Midbrain (tissue), 1 donor: ENCODE measurements around the gene ZC3H14.
A peak's percentile ranks its signal among the peaks of the same experiment; 100 is the strongest.

Experiments used
- DNase-seq: peaks from one replicate; lab custom pipeline; 2025; lab: John Stamatoyannopoulos, UW

Gene ZC3H14

GRCh38 chr14:88551094-88551870 lies 11.6 kb upstream of the ZC3H14 start:
- peak; percentile 92 for DNase-seq

DNA sequence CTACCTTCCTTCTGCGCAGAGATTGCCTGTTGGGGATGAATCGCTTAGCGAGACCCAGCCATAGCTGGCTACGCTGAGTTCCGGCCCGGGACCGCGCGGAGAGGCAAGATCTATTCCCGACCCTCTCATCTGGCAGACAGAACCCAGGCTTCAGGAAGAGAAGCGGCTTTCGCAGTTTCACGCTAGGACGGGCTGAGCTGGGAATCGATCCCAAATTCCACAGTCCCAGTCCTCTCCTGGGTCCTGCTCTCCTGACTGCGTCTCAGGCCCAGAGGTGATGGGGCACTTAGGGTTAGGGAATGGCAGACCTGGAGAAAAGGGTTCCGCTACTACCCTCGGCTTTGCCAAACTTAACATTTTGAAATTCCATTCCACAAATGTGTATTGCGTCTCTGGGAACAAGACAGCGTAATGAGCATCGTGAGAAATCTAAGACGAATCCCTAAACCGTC lies 10.8 kb upstream of the ZC3H14 start:
- DNase-seq, result peak; percentile 37

DNA sequence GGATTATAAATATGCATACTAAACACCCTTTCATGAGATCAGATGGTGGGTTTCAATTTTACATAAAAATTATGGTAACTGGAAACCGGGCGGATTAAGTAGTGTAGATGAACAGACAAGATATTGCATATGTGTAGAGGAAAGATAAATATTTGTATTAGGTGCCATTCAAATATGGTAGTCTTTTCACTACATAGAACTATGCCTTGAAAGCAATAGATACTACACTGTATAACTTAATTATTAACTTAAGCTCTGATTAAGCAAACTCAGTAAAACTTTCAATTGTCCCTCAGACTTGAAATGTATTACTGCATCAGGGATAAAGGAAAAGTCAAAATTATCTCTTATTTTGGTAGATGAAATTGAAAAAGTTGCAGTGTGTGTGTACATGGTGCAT lies 10.0 kb upstream of the ZC3H14 start:
- no peak for DNase-seq

DNA sequence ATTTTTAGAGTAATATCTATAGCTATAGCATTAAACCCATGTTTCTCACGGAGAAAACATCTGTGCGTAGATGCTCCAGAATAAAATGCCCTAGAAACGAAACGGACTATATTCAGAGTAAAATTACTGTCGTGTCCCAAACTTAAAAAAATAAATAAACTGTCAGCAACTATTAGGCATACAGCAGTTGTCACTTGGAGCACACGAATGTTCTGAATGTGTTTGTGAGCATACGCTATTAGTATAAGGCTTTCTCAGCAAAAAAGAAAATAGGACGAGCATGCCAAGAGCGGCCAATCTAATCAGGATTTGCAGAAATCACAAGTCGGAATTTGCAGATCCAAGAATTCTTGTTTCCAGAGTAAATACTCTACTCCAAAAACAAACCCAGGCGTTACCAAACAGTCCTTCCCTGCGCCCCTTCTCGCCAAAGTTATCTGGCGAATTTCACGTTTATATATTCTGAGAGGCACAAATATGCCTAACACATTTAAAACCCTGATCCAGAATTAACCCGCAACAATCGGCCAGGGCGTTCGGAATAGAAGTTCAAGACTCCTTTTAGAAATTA lies 8.9 kb upstream of the ZC3H14 start:
- DNase-seq, result peak; percentile 54

DNA sequence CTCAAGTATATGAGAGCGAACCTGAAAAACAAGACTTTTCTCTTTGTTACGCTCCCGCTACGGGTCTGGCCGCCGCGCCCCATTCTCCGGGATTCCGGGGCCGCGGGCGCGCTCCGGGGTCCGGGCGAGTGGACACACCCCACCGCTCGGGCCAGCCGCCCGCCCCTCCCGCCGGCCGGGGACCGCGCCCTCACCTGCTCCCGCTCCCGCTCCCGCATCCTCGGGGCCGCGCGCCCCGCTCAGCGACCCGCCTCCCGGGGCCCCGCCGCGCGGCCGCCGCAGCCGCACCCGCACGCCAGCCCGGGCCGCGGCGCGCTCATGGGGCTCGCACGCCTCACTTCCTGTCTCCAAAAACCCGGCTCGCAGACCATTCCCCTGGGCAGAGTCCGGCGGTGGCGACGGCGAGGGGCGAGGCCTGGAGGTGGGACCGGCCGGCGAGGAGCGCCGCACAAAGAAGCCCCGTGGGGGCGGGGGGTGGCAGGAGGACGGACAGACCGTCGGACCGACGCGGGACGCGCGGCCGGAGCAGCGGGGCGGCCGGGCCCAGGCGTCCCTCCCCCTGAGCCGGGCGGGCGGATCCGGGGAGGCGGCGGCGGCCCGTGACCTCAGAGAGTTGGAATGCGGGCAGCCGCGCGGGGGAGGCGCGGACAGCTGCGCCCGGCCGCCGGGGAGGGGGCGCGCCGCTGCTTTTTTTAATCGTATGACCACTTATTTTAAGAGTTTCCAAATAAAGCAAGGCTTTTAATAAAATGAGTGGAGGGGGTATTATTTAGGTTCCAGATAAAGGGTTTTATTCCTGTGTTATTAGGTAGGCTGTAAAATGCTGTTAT lies 8.2 kb upstream of the ZC3H14 start, which contains the start of gene PTPN21:
Gene PTPN21, minus strand, starts transcription at position 551 of the 830 bp plus-strand sequence. CDS start 4,590 bp downstream, outside the sequence.
- peak; percentile 59 for DNase-seq

GRCh38 chr14:88556581-88556980 lies 6.3 kb upstream of the ZC3H14 start:
- DNase-seq, result no peak

DNA sequence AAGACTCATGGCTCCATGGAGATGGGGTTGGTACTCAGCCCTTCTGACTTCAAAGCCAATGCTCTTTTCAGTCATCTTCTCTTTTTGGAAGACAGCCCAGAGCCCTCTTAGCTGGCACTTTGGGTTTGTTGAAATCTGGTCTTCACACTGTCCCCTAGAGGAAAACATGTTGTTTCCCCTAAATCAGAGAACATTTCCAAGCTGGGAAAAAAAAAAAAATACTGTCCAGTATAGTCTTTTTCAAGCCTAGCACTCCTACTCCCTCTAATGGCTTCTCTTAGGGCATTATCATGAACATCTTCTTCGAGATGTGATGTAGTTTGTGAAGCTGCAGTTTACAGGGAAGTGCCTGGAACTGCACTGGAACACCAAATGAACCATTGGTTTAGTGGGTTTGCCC lies 3.0 kb upstream of the ZC3H14 start:
- peak; percentile 26 for DNase-seq

DNA sequence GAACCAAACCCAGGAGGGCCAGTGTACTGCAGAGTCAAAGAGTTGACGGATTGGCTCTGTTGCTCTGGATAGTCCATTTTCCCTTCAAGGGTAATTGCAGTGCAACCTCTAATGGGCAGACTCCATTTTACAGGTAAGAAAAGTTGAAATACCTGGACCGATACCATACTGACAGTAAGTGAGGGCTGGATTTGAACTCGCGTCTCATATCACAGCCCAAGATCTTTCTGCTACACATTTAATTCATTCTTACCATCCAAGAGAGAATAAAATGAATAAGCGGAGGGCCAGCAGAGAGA lies 356 bp upstream of the ZC3H14 start:
- no peak for DNase-seq

DNA sequence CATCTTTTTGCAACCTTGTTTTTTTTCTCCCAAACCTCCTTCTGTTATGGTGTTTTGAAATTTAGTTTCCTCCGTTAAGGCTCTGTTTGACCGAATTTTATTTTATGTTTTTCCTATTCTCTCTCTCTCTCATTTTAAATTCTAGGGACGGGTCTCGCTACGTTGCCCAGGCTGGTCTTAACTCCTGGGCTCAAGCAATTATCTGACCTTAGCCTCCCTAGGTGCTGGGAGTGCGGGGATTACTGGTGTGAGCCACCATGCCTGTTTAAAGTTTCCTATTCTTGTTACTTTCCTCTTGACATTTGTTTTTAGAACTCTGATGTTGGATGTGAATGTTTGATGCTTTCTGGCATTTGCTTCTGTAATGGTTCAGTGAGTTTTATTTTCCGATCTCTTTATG lies 1.0 kb downstream of the ZC3H14 start:
- DNase-seq, result no peak

- DNase-seq, result no peak
These were observed 2.6 kb downstream of the ZC3H14 start for GRCh38 chr14:88565427-88565826.

GRCh38 chr14:88568196-88568595 lies 5.4 kb downstream of the ZC3H14 start:
- no peak for DNase-seq

- DNase-seq, result no peak
These were observed 9.3 kb downstream of the ZC3H14 start for GRCh38 chr14:88572117-88572516.

- DNase-seq, result no peak
These were observed 13.4 kb downstream of the ZC3H14 start for GRCh38 chr14:88576222-88576621.

DNA sequence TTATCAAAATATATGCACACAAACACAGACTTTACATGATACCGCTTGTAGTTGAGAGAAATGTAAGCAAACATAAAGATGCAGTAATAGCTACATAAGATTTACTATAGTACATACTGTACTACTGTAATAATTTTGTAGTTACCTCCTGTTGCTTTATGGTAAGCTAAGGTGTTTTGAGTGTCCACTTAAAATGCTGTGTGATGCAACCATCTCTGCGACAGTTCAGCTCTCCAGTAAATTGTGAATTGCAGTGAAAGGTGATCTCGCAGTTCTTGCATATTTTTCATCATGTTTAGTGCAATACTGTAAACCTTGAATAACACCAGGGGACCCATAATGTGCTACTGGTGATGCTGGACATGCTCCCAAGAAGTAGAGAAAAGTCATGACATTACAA lies 21.6 kb downstream of the ZC3H14 start:
- no peak for DNase-seq

- DNase-seq, result no peak
These were observed 25.2 kb downstream of the ZC3H14 start for GRCh38 chr14:88588081-88588480.

DNA sequence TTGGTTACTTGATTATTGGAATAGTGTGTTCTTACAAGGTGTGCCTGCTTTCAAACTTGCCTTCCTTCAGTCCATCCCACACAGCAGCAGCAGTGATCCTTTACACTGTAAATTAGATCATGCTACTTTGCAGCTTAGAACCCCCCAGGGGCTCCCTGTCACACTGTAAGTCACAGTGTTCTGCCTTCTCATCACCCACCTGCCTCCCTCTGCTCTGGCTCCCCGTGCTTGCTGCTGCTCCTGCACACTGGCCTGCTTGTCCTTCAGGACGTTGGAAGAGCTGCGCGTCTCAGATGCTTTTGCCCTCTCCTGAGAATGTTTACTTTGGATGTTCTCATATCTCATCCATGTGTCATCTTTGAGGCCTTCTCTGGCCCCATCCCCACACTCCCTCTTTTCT lies 27.3 kb downstream of the ZC3H14 start:
- no peak for DNase-seq

GRCh38 chr14:88592031-88592430 lies 29.2 kb downstream of the ZC3H14 start:
- no peak for DNase-seq

- DNase-seq, result no peak
These were observed 34.2 kb downstream of the ZC3H14 start for GRCh38 chr14:88597038-88597437.

- no peak for DNase-seq
These were observed 34.8 kb downstream of the ZC3H14 start for GRCh38 chr14:88597601-88598000.

- no peak for DNase-seq
These were observed 35.3 kb downstream of the ZC3H14 start for GRCh38 chr14:88598097-88598675.

- no peak for DNase-seq
These were observed 36.5 kb downstream of the ZC3H14 start for GRCh38 chr14:88599326-88599725.

DNA sequence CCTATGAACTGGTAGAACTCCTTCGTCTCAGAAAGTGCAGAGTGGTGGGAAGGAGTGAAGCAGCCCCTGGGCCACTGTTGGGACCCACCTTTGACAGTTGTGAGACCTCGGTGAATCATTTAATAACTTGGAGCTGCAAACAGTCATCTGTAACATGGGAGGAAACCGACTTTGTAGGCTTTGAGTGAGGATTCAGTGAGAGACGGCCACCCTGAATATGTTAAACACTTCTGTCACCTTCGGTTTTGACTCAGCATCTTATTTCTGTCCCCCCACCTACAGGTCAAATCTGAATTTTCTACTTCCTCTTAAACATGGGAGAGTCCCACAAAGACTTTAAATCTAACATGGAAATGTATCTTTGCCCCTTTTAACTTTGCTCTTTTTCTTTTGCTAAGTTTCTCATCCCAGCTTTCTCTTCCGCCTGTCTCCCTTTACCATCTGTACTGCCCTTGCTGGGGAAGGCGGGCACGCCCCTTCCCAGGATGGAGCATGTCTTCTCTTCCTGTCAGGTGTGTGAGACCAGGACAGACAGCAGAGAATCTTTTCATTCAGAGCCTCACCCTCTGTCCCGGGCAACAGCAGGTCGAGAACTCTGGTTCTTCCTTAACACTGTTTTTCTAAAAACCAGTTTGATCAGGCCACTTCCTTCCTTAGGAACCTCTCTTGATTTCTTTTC lies 37.1 kb downstream of the ZC3H14 start:
- DNase-seq, result no peak
